ENCODE data around the gene NCAPH2. TPM values are rescaled to one million over a fixed set of nuclear protein-coding genes. Genes with fewer than 3 reads are reported as not detected.

Gene NCAPH2
- total RNA-seq, 2 experiments from 2014 or later: 143 to 152 TPM

DNA sequence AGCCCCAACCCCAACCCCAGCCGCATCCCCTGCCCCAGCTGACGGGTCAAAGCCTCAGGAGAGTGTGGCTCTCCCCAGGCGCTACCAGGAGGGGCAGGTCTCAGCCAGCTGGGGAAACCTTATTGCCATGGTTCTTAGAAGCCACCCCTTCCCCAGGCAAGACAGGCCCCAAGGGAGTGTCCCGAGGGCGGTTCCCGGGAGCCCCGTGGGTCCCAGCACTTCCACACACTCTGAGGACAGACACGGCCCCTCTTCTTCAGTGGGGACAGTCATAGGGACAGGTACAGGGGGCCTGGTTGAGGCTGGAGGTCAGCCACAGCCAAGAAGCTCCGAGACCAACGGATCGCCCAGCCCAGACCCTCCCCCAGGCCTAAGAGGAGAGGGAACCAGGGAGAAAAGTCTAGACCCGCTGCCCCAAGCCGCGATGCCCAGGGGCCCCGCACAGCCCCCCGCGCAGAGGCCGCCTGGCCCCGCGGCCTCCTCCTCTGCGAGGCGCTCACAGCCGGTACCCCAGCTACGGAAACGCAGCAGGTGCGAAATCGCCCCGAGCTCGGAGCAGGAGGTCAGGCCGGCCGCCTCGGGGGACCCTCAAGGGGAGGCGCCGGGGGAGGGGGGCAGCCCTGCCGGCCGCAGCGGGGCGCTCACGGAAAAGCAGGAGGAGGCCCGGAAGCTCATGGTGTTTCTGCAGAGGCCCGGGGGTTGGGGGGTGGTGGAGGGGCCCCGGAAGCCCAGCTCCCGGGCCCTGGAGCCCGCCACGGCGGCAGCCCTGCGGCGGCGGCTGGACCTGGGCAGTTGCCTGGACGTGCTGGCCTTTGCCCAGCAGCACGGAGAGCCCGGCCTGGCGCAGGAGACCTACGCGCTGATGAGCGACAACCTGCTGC lies 40.3 kb downstream of the NCAPH2 start:
- peak; percentile 69 for DNase-seq
- Mint-ChIP-seq H3K27me3 (no peaks in the 10 kb centered on the region), H3K27ac (peak overlapping the region; percentile 84), H3K36me3 (peaks cover 11% of the 10 kb centered on the region), H3K4me3 (peak overlapping the region; percentile 81), H3K4me1 (peaks cover 38% of the 10 kb centered on the region), H3K9me3 (no peaks in the 10 kb centered on the region)

GRCh38 chr22:50548921-50549790 lies 41.1 kb downstream of the NCAPH2 start:
- H3K27me3 Mint-ChIP-seq: no peaks in the 10 kb centered on the region
- H3K27ac Mint-ChIP-seq: peak overlapping the region; percentile 89
- H3K4me1 Mint-ChIP-seq: peaks cover 35% of the 10 kb centered on the region
- peaks cover 11% of the 10 kb centered on the region for H3K36me3 Mint-ChIP-seq
- DNase-seq: no peak
- no peaks in the 10 kb centered on the region for H3K9me3 Mint-ChIP-seq
- H3K4me3 Mint-ChIP-seq: peak overlapping the region; percentile 82

GRCh38 chr22:50550395-50550794 lies 42.4 kb downstream of the NCAPH2 start:
- H3K36me3 Mint-ChIP-seq: peaks cover 11% of the 10 kb centered on the region
- H3K27ac Mint-ChIP-seq: peak overlapping the region; percentile 68

DNA sequence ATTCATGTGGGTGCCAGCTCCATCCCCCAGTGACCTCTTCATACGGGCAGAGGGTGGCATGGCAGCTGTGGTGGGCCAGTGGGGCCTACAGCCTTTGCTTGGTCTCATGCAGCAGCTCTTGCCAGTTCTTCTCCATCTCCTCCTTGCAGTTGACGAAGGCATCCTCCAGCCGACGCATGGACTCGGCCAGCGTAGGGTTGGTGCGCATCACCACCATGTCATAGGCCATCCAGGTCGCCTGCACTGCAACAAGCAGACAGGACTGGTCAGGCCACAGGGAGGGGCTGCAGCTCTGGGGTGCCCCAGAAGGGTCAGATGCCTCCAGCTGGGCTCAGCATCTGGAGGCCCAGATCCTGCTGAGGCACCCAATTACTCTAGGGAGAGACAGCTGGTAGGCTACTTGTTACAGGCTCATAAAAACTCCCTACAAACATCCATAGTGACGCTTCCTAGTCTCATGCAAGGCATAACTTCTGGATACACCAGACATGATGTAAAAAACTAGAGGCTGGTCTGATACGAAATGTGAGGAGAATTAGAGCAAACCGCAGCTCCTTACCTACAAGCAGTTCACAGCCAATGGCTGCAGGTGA lies 43.2 kb downstream of the NCAPH2 start:
- no peak for DNase-seq
- no peak overlapping the region for H3K4me3 Mint-ChIP-seq
- H3K27ac Mint-ChIP-seq: no peak overlapping the region
- H3K9me3 Mint-ChIP-seq: no peaks in the 10 kb centered on the region
- peaks cover 15% of the 10 kb centered on the region for H3K4me1 Mint-ChIP-seq
- H3K36me3 Mint-ChIP-seq: peaks cover 11% of the 10 kb centered on the region
- H3K27me3 Mint-ChIP-seq: no peaks in the 10 kb centered on the region

More at GRCh38 chr22:50550395-50550794, 42.4 kb downstream of the NCAPH2 start:
- H3K4me3 Mint-ChIP-seq: peak overlapping the region; percentile 82
- no peaks in the 10 kb centered on the region for H3K9me3 Mint-ChIP-seq
- H3K27me3 Mint-ChIP-seq: no peaks in the 10 kb centered on the region
- no peak for DNase-seq
- H3K4me1 Mint-ChIP-seq: peaks cover 23% of the 10 kb centered on the region

- no peak overlapping the region for H3K27ac Mint-ChIP-seq
- DNase-seq: no peak
- H3K9me3 Mint-ChIP-seq: no peaks in the 10 kb centered on the region
- no peak overlapping the region for H3K4me3 Mint-ChIP-seq
- H3K36me3 Mint-ChIP-seq: peaks cover 11% of the 10 kb centered on the region
- peaks cover 11% of the 10 kb centered on the region for H3K4me1 Mint-ChIP-seq
- H3K27me3 Mint-ChIP-seq: no peaks in the 10 kb centered on the region
Observed at GRCh38 chr22:50553310-50553709, 45.3 kb downstream of the NCAPH2 start.

DNA sequence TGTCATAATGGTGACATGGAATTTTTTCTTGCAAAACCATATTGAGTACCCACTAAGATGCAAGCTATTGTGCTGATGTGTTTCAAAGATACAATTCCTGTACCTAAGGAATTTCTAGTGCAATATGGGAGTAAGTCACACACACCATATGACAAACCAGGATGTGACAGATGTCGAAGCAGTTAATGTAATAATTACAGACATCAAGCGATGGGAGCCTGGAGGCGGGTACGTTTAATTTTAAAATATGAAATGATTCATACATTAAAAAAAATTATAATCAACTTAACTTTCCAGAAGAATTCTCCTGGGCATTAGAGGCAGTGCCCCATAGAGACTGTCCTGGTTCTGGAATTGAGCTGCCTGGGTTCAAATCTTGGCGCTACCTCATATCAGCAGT lies 48.7 kb downstream of the NCAPH2 start:
- H3K36me3 Mint-ChIP-seq: no peaks in the 10 kb centered on the region
- DNase-seq: no peak
- H3K27me3 Mint-ChIP-seq: no peaks in the 10 kb centered on the region
- peaks cover 3% of the 10 kb centered on the region for H3K4me1 Mint-ChIP-seq
- no peaks in the 10 kb centered on the region for H3K9me3 Mint-ChIP-seq
- H3K27ac Mint-ChIP-seq: no peak overlapping the region
- no peak overlapping the region for H3K4me3 Mint-ChIP-seq

DNA sequence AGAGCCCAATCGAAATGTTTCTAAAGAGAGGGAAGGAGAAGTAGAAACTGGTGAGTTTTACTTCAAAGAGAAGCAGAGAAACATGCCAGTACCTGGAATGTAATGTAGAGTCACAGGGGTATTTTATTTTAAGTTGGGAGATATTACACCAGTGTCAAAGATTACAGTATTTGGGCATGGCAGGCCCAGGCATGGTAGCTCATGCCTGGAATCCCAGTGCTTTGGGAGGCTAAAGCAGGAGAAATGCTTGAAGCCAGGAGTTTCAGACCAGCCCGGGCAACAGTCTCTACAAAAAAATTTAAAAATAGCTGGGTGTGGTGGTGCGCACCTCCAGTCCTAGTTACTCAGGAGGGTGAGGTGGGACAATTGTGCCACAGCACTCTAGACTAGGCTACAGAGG lies 52.0 kb downstream of the NCAPH2 start:
- no peak for DNase-seq
- H3K27ac Mint-ChIP-seq: no peak overlapping the region
- H3K4me1 Mint-ChIP-seq: peaks cover 11% of the 10 kb centered on the region

GRCh38 chr22:50561401-50562358 lies 53.7 kb downstream of the NCAPH2 start:
- Mint-ChIP-seq H3K4me1 (peaks cover 11% of the 10 kb centered on the region), H3K36me3 (no peaks in the 10 kb centered on the region), H3K27me3 (peaks cover 3% of the 10 kb centered on the region), H3K27ac (peak overlapping the region; percentile 5), H3K9me3 (no peaks in the 10 kb centered on the region), H3K4me3 (peak overlapping the region; percentile 6)
- DNase-seq: no peak

More for the DNA sequence above, 52.0 kb downstream of the NCAPH2 start:
- no peak overlapping the region for H3K4me3 Mint-ChIP-seq
- no peaks in the 10 kb centered on the region for H3K9me3 Mint-ChIP-seq
- no peaks in the 10 kb centered on the region for H3K36me3 Mint-ChIP-seq
- H3K27me3 Mint-ChIP-seq: peaks cover 3% of the 10 kb centered on the region

- Mint-ChIP-seq H3K27ac (peak within 1 kb of the TSS; percentile 71), H3K4me1 (peaks cover 11% of the 10 kb centered on the region), H3K27me3 (peaks cover 3% of the 10 kb centered on the region), H3K4me3 (peak within 1 kb of the TSS; percentile 91), H3K9me3 (no peaks in the 10 kb centered on the region), H3K36me3 (peaks cover 1% of the 10 kb centered on the region)
- peak; percentile 98 for DNase-seq
Observed at GRCh38 chr22:50562523-50563412, 54.7 kb downstream of the NCAPH2 start, which contains the start of gene SYCE3. Gene SYCE3, minus strand, starts transcription at chr22:50562919. Its CDS starts 6,514 bp downstream, at chr22:50556405.

DNA sequence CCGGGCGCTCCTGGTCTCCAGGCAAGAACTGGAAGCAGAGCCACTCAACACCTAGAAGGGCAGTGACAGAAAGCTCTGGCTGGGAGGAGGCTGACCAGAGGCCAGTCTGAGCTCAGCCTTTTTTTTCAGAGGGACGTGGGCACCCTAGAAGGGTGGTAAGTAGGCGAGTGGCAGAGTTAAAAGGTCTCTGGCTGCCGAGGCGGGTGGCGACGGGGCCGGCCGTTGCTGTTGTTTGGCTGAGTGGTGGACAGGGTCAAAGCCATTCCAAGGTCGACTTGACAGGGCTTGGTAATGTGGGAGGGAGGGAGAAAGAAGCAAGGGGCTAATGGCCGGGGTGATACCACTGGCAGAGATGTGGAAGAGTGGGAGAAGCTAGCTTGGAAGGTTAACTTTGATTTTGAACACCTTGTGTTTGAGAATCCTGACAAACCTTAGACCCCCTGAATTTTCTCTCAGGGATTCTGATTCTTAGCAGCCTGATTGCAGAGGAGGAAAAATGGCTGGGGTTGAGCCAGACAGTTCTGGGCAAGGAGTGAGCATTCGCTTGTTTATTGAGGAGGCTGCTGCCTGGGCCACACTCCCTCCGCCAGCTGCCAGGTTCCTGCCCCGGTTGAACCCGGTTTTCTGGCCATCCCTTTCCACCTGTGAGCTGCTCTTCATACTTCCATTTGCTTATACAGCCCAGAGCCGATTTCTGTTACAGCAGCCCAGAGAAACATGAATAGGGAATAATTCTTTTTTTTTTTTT lies 55.6 kb downstream of the NCAPH2 start:
- Mint-ChIP-seq H3K27ac (peak overlapping the region; percentile 52), H3K36me3 (peaks cover 4% of the 10 kb centered on the region), H3K27me3 (peaks cover 3% of the 10 kb centered on the region), H3K4me1 (peaks cover 11% of the 10 kb centered on the region), H3K9me3 (no peaks in the 10 kb centered on the region), H3K4me3 (peak overlapping the region; percentile 91)
- no peak for DNase-seq

DNA sequence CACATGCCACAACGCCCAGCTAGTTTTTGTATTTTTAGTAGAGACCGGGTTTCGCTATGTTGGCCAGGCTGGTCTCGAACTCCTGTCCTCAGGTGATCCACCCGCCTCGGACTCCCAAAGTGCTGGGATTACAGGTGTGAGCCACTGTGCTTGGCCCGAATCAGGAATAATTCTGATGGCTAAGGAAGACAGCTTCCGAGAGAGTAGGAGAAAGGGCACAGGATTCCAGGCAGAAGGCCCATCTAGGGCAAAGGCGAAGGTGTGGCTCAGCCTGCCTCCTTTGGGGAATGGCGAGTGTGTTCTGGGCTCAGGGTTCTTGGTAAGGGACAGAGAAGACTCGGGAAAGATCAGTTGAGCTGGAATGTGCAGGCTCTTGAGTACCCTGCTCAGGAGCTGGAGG lies 56.3 kb downstream of the NCAPH2 start:
- no peak for DNase-seq
- Mint-ChIP-seq H3K36me3 (peaks cover 4% of the 10 kb centered on the region), H3K9me3 (no peaks in the 10 kb centered on the region)

GRCh38 chr22:50567721-50568252 lies 59.8 kb downstream of the NCAPH2 start:
- Mint-ChIP-seq H3K36me3 (peaks cover 6% of the 10 kb centered on the region), H3K4me1 (peaks cover 7% of the 10 kb centered on the region), H3K4me3 (no peak overlapping the region), H3K9me3 (no peaks in the 10 kb centered on the region), H3K27me3 (peaks cover 3% of the 10 kb centered on the region), H3K27ac (no peak overlapping the region)
- DNase-seq: no peak

More for the DNA sequence above, 56.3 kb downstream of the NCAPH2 start:
- no peak overlapping the region for H3K27ac Mint-ChIP-seq
- no peak overlapping the region for H3K4me3 Mint-ChIP-seq
- peaks cover 11% of the 10 kb centered on the region for H3K4me1 Mint-ChIP-seq
- H3K27me3 Mint-ChIP-seq: peaks cover 3% of the 10 kb centered on the region
